WTC11 (cell line): ENCODE results near the gene MAP4K1.

Experiments used
- ATF1 ChIP-seq: sonication (generic); formaldehyde crosslinking; IDR thresholded peaks from 2 replicates; pipeline ENCODE4 v1.8.1; 2023; ENCODE audit warnings: mild to moderate bottlenecking, moderate library complexity, missing genetic modification reagents
- TF ChIP-seq, protein P1 (sequence below): fragments of 200-600 bp; IDR thresholded peaks from 2 replicates; pipeline ENCODE4 v1.8.0; 2022; ENCODE audit warnings: antibody characterized with exemption
- TF ChIP-seq, protein P2 (sequence below): sonication (generic); formaldehyde crosslinking; IDR thresholded peaks from 2 replicates; pipeline ENCODE4 v1.8.1; 2022; ENCODE audit warnings: low read depth, missing genetic modification reagents, borderline replicate concordance

DNA sequence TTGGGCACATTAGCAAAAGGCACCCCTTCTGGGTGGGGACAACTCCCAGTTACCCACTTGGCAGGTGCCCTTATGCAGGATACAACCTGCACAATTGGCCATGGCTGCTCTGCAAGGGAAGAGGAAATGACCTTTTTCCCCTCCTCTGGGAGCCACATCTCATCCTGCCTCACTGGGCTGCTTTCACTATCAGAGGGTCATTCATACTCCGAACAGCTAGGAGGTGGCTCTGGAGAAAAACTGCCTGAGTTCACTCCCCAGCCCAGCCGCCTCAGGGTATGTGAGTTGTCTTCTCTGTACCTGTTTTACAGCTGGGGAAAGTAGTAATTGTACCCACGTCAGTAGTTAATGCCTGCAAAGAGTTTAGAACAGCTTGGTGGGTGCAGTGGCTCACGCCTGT is 22.6 kb upstream of the MAP4K1 start:
- TF ChIP-seq, protein P1, sequence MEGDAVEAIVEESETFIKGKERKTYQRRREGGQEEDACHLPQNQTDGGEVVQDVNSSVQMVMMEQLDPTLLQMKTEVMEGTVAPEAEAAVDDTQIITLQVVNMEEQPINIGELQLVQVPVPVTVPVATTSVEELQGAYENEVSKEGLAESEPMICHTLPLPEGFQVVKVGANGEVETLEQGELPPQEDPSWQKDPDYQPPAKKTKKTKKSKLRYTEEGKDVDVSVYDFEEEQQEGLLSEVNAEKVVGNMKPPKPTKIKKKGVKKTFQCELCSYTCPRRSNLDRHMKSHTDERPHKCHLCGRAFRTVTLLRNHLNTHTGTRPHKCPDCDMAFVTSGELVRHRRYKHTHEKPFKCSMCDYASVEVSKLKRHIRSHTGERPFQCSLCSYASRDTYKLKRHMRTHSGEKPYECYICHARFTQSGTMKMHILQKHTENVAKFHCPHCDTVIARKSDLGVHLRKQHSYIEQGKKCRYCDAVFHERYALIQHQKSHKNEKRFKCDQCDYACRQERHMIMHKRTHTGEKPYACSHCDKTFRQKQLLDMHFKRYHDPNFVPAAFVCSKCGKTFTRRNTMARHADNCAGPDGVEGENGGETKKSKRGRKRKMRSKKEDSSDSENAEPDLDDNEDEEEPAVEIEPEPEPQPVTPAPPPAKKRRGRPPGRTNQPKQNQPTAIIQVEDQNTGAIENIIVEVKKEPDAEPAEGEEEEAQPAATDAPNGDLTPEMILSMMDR, result no peak
- no peak for TF ChIP-seq ATF1 (CRISPR knock-in tag)
- TF ChIP-seq, protein P2, sequence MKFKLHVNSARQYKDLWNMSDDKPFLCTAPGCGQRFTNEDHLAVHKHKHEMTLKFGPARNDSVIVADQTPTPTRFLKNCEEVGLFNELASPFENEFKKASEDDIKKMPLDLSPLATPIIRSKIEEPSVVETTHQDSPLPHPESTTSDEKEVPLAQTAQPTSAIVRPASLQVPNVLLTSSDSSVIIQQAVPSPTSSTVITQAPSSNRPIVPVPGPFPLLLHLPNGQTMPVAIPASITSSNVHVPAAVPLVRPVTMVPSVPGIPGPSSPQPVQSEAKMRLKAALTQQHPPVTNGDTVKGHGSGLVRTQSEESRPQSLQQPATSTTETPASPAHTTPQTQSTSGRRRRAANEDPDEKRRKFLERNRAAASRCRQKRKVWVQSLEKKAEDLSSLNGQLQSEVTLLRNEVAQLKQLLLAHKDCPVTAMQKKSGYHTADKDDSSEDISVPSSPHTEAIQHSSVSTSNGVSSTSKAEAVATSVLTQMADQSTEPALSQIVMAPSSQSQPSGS (CRISPR knock-in tag), result no peak
